HCEC 1CT (cell line): ENCODE data around the gene SLK.

Experiments
- DNase-seq: peaks from one replicate; pipeline ENCODE4 v3.0.0-alpha.2; 2017

Gene SLK

GRCh38 chr10:103966671-103967447 is at the start of gene SLK:
Gene SLK (plus strand): TSS chr10:103967140. CDS start chr10:103967746, 606 bp downstream.
- peak; percentile 81 for DNase-seq

GRCh38 chr10:103917302-103918052 is 49.5 kb upstream of the SLK start:
- DNase-seq: peak; percentile 53

- DNase-seq: peak; percentile 97
Observed at GRCh38 chr10:103918053-103918846, 48.7 kb upstream of the SLK start, which contains the start of gene STN1. Gene STN1 (minus strand): TSS chr10:103918184. CDS start chr10:103917594, 590 bp downstream.

GRCh38 chr10:103919648-103920025 is 47.3 kb upstream of the SLK start:
- no peak for DNase-seq

- no peak for DNase-seq
Observed at GRCh38 chr10:103921248-103921647, 45.7 kb upstream of the SLK start.

- peak; percentile 6 for DNase-seq
Observed at GRCh38 chr10:103921750-103922195, 45.2 kb upstream of the SLK start.

- no peak for DNase-seq
Observed at GRCh38 chr10:103922659-103923058, 44.3 kb upstream of the SLK start.

GRCh38 chr10:103923502-103923901 is 43.4 kb upstream of the SLK start:
- DNase-seq: no peak

GRCh38 chr10:103925591-103925990 is 41.3 kb upstream of the SLK start:
- DNase-seq: no peak

GRCh38 chr10:103926722-103927319 is 40.1 kb upstream of the SLK start:
- DNase-seq: no peak

- DNase-seq: no peak
Observed at GRCh38 chr10:103928784-103929183, 38.2 kb upstream of the SLK start.

GRCh38 chr10:103929381-103929921 is 37.5 kb upstream of the SLK start:
- no peak for DNase-seq

GRCh38 chr10:103930449-103930848 is 36.5 kb upstream of the SLK start:
- DNase-seq: no peak

GRCh38 chr10:103930881-103931280 is 36.1 kb upstream of the SLK start:
- DNase-seq: no peak

- DNase-seq: no peak
Observed at GRCh38 chr10:103931603-103932002, 35.3 kb upstream of the SLK start.

GRCh38 chr10:103932271-103932670 is 34.7 kb upstream of the SLK start:
- DNase-seq: no peak

- DNase-seq: no peak
Observed at GRCh38 chr10:103932971-103933370, 34.0 kb upstream of the SLK start.

- no peak for DNase-seq
Observed at GRCh38 chr10:103933557-103934121, 33.3 kb upstream of the SLK start.

- DNase-seq: no peak
Observed at GRCh38 chr10:103934308-103934707, 32.6 kb upstream of the SLK start.

- no peak for DNase-seq
Observed at GRCh38 chr10:103936022-103936421, 30.9 kb upstream of the SLK start.

- DNase-seq: no peak
Observed at GRCh38 chr10:103939522-103939921, 27.4 kb upstream of the SLK start.

GRCh38 chr10:103941801-103942200 is 25.1 kb upstream of the SLK start:
- DNase-seq: no peak
